DMS79 (cell line): ENCODE measurements around the gene NACC2.
"Not testable (repeated sequence)": the region's sequence is repeated elsewhere in the genome, so short reads cannot be mapped to it uniquely, and the experiment has no call there.

Experiments used
- DNase-seq: peaks from one replicate; lab custom pipeline; 2025; lab: John Stamatoyannopoulos, UW

Gene NACC2

DNA sequence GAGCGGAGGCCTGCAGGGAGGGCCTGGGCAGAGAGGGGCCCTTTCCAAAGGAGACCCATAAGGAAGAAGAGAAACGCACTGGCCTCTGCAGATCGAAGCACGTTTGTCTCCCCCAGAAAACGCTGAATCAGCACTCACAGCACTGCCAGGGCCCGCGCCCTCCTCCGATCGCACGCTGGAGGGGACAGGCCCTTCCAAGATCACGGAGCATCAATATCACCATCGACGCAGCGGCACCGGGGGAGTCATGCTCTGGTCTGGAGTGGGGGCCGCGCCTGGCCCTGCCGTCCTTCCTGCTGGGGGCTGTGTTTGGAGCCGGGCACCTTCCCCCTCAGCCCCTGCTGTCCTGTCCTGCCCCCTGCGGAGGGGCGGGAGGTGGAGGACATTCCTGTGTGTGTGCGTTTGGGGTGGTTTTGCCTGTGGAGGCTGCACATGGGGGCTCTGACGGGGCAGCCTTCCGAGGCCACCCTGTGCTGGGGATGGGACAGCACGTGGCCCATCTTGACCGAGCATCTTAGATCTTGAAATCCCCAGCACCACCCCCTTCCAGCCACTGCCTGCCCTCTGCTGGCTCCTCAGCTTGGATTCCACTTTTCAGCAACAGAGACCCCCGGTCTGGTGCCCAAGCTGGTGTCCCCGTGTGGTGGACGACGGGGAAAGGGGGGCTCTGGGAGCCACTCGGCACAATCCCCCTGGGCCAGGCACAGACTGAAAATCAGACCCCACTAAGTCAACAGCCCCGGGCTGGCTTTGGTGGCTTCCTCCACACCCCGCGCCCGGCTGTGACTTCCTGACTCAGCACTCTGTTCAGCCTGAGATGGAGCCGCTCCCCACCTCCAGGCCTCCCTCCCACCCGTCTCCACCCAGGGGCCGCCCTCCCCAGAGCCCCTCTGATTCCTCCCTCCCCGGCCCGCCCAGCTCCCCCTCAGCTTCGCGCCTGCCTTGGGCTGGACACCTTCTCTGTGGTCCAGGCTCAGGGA is 15.3 kb upstream of the NACC2 start:
- peak; percentile 76 for DNase-seq

DNA sequence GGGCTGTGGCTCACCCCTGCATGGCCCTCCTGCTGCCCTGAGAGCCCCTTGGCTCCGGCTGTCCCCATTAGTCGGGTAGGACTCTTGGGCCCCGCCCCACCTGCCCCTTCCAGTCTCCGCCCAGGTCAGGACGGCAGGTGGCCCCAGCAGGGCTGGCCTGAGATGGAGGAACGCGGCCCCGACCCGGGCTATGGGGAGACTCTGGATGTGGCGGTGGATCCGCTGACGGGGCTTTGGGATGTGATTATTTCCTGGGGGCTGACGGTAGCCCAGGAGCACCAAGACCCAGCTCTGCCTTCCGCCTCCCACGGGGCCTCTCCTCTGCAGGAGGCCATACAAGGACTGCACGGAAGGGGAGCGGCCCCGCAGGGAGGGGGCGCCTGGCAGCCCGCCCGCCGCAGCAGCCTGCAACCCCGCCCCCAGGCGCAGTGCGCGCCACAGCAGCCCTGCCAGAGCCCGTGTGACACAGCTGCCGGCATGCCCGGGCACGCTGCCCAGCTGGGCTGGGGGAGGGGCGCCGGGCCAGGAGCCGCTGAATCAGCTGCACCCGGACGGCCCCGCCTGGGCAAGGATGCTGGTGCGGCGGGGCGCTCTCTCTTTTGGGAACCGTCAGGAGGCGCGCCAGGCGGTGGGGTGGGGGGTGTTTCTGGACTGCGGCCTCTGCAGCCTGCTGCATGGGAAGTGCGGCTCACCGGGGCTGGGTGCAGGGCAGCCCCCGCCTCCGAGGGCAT is 14.4 kb upstream of the NACC2 start:
- DNase-seq, result peak; percentile 97

- no peak for DNase-seq
Measured at GRCh38 chr9:136108648-136109266, 13.7 kb upstream of the NACC2 start.

- peak; percentile 99 for DNase-seq
Measured at GRCh38 chr9:136107953-136108647, 13.0 kb upstream of the NACC2 start.

GRCh38 chr9:136107155-136107952 is 12.3 kb upstream of the NACC2 start:
- DNase-seq, result peak; percentile 90

GRCh38 chr9:136105398-136106135 is 10.5 kb upstream of the NACC2 start:
- no peak for DNase-seq

DNA sequence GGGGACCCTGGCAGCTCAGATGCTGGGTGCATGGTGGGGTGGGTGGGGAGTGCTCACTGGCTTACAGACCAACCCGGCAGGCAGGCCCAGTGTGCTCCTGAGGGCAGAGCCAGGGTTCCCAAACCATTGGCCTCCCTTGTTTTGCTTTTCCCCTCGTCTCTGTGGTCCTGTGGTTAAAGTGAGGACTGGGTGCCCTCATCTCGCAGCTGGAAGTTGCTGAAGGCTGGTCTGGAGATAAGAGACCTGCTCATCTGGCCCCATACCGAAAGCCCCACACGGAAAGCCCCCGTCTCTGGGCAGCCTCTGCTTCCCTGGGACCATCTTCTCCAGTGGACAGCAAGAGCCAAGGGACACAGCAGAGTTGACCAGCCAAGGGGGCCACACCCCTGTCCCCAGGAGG is 9.8 kb upstream of the NACC2 start:
- no peak for DNase-seq

GRCh38 chr9:136104488-136104800 is 9.4 kb upstream of the NACC2 start:
- DNase-seq, result no peak

- DNase-seq, result peak; percentile 91
Measured at GRCh38 chr9:136103651-136104487, 8.8 kb upstream of the NACC2 start.

GRCh38 chr9:136101615-136102074 is 6.6 kb upstream of the NACC2 start:
- DNase-seq, result not testable (repeated sequence)

DNA sequence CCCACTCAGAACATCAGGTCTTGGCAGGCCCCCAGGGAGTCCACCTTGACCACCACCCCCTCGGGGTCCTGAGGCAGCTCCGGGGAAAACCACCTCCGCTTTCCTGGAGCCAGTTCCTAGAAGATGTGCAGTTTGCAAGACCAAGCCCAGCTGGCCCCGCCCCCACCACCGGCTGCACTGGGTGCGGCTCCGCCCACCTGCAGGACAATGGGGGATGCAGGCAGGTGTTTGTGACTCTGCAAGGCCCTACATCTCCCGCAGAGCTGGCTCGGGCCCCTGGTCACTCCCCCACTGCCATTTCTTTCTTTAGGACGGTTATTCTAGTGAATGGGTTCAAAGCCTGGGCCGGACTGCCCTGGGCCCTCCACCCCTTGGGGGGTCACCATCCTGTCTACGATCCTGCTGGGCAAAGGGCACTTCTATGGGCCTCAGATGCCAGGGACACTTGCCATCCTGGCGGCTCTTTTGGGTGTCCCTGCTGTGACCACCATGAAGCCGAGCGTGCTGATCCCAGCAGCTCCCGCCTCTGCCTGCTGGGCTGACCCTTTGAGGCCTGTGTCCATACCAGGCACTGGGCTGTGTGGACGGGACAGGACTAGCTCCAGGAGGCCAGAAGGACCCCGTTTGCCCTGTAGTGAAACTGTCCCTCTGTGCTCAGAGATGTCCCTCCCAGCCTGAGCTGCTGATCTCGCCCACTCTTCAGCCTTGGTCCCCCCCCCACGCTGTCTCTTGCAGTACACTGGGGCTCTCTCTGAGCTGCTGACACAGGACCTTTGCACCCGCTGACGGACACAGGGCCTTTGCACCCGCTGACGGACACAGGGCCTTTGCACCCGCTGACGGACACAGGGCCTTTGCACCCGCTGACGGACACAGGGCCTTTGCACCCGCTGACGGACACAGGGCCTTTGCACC is 5.9 kb upstream of the NACC2 start:
- DNase-seq, result peak; percentile 49

GRCh38 chr9:136099542-136099941 is 4.5 kb upstream of the NACC2 start:
- no peak for DNase-seq

DNA sequence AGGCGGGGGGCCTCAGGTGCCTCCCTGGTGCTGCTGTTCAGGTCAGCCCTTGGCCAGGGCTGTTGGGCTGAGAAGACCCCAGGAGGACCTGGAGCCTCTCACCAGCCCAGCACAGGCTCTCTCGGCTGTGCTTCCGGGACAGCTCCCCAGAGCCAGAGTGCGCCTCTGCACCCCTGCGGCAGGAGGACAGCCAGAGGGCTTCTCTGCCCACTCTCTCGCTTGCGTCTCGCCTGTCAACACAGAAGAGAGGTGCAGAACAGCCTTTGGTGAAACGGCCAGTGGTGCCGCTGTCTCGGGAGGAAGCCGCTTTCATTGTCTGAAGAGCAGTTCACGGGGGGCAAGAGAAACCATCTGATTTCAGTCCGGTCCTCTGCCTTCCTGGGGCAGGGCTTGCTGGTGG is 3.8 kb upstream of the NACC2 start:
- no peak for DNase-seq

GRCh38 chr9:136098210-136098609 is 3.1 kb upstream of the NACC2 start:
- DNase-seq, result no peak

GRCh38 chr9:136096505-136097001 is 1.5 kb upstream of the NACC2 start:
- DNase-seq, result no peak

GRCh38 chr9:136093995-136094881 is 851 bp downstream of the NACC2 start:
- peak; percentile 33 for DNase-seq

DNA sequence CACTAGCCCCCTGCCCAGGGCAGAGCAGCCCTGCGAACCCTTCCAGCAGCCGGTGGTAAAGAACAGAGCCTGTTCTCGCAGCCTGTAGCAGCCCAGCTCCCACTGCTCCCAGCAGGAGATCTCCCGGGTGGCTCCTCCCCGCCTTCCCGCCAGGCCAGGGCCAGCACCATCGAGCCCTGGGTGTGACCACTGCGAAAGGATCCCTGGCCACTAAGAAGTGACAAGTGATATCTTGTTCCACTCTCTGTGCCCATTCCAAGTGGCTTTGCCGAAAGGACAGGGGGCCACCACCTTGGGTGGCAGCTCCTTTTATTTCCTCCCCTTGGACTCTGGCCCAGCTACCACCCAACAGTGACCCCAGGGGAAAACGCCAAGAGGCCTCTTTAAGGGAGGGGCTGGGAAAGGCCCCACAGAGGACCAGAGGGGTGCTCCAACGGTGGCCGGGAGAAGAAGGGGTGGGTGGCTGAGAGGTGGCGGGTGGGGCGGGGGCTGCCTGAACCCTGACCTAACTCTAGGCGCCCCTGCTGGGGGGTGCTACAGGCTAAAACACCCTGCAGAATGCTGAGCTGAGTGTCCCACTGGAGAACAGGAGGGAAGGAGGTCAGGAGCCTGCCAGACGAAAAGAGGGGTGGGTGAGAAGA is 1.6 kb downstream of the NACC2 start:
- DNase-seq, result no peak
